ENCODE results near the gene MRPL55. TPM values are rescaled to one million over a fixed set of nuclear protein-coding genes. Genes with fewer than 3 reads are reported as not detected.

The MRPL55 gene
- total RNA-seq, 4 donors from 2014 or later, result 68.7 to 83.7 (median 80.0) TPM

DNA sequence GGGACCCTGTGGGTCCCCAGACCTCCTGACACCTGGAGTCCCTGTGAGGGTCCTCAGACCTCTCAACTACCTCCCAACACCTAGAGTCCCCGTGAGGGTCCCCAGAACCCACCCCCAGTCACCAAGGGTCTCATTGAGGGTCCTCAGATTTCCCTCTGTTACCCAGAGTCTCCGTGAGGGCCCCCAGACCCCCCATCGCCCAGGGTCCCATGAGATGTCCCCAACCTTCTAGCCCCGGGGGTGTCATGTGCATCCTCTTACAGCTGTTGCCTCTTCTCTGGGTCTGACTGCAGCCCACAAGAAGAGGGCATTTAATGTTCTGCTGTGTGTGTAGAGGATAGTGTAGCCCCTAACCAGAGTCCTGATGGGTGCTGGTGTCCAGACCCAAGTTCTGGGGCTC lies 38.7 kb upstream of the MRPL55 start:
- H3K27ac ChIP-seq, result peak overlapping the region; percentile 54 to 96 (median 88)
- peaks cover 0 to 89% (median 51%) of the 10 kb centered on the region in 4 donors for H3K4me1 ChIP-seq
- no peaks in the 10 kb centered on the region for H3K27me3 ChIP-seq
- H3K4me3 ChIP-seq, result no peak overlapping the region
- H3K36me3 ChIP-seq, result peaks cover 0 to 39% (median 7%) of the 10 kb centered on the region in 3 donors
- H3K9me3 ChIP-seq, result no peaks in the 10 kb centered on the region
- no peak for DNase-seq (ENCODE audit: low spot score in 2 of 2)
- 89 to 90% methylated on average over 4 of the region's 4 CpGs for whole genome bisulfite sequencing, 2 donors
- no peak for TF ChIP-seq EP300 (IDR thresholded peaks at IDR 0.05)
- no peak for TF ChIP-seq POLR2A (IDR thresholded peaks at IDR 0.05)
- TF ChIP-seq, protein P1, sequence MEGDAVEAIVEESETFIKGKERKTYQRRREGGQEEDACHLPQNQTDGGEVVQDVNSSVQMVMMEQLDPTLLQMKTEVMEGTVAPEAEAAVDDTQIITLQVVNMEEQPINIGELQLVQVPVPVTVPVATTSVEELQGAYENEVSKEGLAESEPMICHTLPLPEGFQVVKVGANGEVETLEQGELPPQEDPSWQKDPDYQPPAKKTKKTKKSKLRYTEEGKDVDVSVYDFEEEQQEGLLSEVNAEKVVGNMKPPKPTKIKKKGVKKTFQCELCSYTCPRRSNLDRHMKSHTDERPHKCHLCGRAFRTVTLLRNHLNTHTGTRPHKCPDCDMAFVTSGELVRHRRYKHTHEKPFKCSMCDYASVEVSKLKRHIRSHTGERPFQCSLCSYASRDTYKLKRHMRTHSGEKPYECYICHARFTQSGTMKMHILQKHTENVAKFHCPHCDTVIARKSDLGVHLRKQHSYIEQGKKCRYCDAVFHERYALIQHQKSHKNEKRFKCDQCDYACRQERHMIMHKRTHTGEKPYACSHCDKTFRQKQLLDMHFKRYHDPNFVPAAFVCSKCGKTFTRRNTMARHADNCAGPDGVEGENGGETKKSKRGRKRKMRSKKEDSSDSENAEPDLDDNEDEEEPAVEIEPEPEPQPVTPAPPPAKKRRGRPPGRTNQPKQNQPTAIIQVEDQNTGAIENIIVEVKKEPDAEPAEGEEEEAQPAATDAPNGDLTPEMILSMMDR (IDR thresholded peaks at IDR 0.05), result no peak

DNA sequence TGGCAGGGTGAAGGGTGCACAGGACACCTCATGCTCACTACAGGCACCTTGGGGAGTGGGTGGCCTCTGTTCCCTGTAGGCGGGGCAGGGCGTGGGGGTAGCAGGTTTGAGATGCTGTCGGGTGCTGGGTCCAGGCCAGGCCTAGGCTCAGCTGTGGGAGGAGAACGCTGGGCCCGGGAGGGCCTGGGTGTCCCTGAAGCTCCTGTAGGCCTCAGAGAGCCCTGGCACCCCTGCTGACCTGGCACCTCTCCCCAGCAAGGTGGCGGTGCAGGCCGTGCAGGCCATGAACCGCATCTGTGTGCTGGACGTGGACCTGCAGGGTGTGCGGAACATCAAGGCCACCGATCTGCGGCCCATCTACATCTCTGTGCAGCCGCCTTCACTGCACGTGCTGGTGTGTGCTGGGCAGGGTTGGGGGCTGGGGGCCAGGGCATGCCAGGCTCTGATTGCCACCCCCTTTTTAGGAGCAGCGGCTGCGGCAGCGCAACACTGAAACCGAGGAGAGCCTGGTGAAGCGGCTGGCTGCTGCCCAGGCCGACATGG lies 38.1 kb upstream of the MRPL55 start:
- TF ChIP-seq POLR2A (IDR thresholded peaks at IDR 0.05), result peak in 1 of 2 donors; percentile 4
- peak in 1 of 2 donors; percentile 7 for TF ChIP-seq EP300 (IDR thresholded peaks at IDR 0.05)
- TF ChIP-seq, protein P1 (IDR thresholded peaks at IDR 0.05), result no peak
- WGBS, 2 donors, result 90 to 91% methylated on average over 14 to 17 of the region's 20 CpGs
- peaks cover 0 to 90% (median 56%) of the 10 kb centered on the region in 4 donors for H3K4me1 ChIP-seq
- H3K36me3 ChIP-seq, result peaks cover 0 to 39% (median 7%) of the 10 kb centered on the region in 3 donors
- DNase-seq (ENCODE audit: low spot score in 2 of 2), result peak in 1 of 2 donors; percentile 12
- H3K4me3 ChIP-seq, result no peak overlapping the region
- H3K9me3 ChIP-seq, result no peaks in the 10 kb centered on the region
- H3K27me3 ChIP-seq, result no peaks in the 10 kb centered on the region
- peak overlapping the region; percentile 54 to 96 (median 88) for H3K27ac ChIP-seq

GRCh38 chr1:228146417-228147150 lies 37.5 kb upstream of the MRPL55 start:
- WGBS, 2 donors, result 80 to 82% methylated on average over 15 to 18 of the region's 18 CpGs
- no peak overlapping the region for H3K4me3 ChIP-seq
- peaks cover 0 to 90% (median 59%) of the 10 kb centered on the region in 4 donors for H3K4me1 ChIP-seq
- peak overlapping the region; percentile 36 to 96 (median 67) for H3K27ac ChIP-seq
- DNase-seq (ENCODE audit: low spot score in 2 of 2), result no peak
- no peaks in the 10 kb centered on the region for H3K27me3 ChIP-seq
- H3K36me3 ChIP-seq, result peaks cover 0 to 39% (median 7%) of the 10 kb centered on the region in 3 donors
- peak in 1 of 2 donors; percentile 3 for TF ChIP-seq POLR2A (IDR thresholded peaks at IDR 0.05)
- TF ChIP-seq, protein P1 (IDR thresholded peaks at IDR 0.05), result no peak
- peak in 1 of 2 donors; percentile 19 for TF ChIP-seq EP300 (IDR thresholded peaks at IDR 0.05)
- no peaks in the 10 kb centered on the region for H3K9me3 ChIP-seq

DNA sequence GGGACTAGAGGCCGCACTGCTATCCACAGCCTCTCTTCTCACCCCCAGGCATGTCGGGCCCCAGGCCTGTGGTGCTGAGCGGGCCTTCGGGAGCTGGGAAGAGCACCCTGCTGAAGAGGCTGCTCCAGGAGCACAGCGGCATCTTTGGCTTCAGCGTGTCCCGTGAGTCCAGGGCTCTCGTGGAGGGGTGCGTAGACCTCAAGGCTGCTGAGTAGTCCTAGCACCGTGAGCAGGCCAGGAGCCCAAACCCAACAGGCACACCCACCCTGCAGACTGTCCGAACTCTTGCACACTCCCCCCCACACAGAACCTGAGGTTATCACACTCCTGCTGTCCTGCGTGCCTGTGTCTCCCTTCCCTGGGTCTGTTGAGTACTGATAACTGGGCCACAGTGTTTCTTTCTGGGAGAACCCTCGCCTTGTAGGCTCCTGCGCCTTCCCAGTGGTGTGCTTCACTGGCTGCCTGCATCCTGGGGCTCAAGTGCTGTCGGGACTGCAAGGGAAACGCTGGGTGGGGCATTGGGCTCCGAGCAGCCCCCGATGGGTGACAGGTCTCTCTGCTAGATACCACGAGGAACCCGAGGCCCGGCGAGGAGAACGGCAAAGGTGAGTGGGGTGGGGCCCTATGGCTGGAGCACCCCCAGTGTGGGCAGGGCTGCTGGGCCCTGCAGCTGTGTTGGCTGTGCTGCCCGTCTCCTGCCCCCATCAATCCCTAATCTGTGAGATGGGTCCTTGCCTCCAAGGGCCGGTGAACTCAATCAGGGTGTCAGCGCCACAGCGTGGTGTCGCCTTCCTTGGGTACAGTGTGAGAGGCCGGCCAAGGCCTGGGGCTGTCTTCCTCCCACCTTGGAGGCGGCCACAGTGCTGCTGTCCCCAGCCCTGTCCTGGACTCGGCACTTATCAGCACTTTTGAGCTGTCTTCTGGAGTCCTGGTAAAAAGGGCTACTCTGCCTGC lies 36.6 kb upstream of the MRPL55 start:
- peak overlapping the region in 3 of 4 donors; percentile 14 to 96 (median 43) for H3K27ac ChIP-seq
- H3K27me3 ChIP-seq, result no peaks in the 10 kb centered on the region
- 86 to 91% methylated on average over 31 of the region's 31 CpGs for WGBS, 2 donors
- no peak for TF ChIP-seq POLR2A (IDR thresholded peaks at IDR 0.05)
- TF ChIP-seq, protein P1 (IDR thresholded peaks at IDR 0.05), result no peak
- DNase-seq (ENCODE audit: low spot score in 2 of 2), result no peak
- H3K4me3 ChIP-seq, result no peak overlapping the region
- no peaks in the 10 kb centered on the region for H3K9me3 ChIP-seq
- peaks cover 0 to 89% (median 57%) of the 10 kb centered on the region in 4 donors for H3K4me1 ChIP-seq
- H3K36me3 ChIP-seq, result peaks cover 0 to 39% (median 7%) of the 10 kb centered on the region in 3 donors

Measured in tibial nerve (tissue), 4 donors.